Thyroid gland (tissue), 4 donors: ENCODE measurements around the gene EPB41L4A. TPM values are rescaled to one million over a fixed set of nuclear protein-coding genes. Genes with fewer than 3 reads are reported as not detected.
A peak's percentile ranks its signal among the peaks of the same experiment; 100 is the strongest.

Source experiments
- DNase-seq, 2 donors: peaks; one replicate each; pipeline ENCODE4 v3.0.0-alpha.2; 2019
- H3K27ac ChIP-seq, 3 donors: fragments of 200-600 bp; sonication (generic); 1 replicate in 2 of 3; 2 replicates in 1 of 3; pipeline ENCODE4 v1.5.1; 2016 to 2019; ENCODE audit warnings: mild to moderate bottlenecking in 1 of 3, moderate library complexity in 1 of 3
- H3K27me3 ChIP-seq: fragments of 200-600 bp; sonication (generic); one replicate; pipeline ENCODE4 v1.5.1; 2019
- H3K36me3 ChIP-seq, 2 donors: fragments of 200-600 bp; sonication (generic); one replicate each; pipeline ENCODE4 v1.5.1; 2016 to 2019
- H3K4me1 ChIP-seq, 2 donors: fragments of 200-600 bp; sonication (generic); one replicate each; pipeline ENCODE4 v1.5.1; 2017 to 2019
- H3K4me3 ChIP-seq, 3 donors: fragments of 200-600 bp; sonication (generic); replicated peaks in 1 of 3; 1 replicate in 2 of 3; 2 replicates in 1 of 3; pipeline ENCODE4 v1.5.1; 2016; ENCODE audit warnings: mild to moderate bottlenecking in 1 of 3
- H3K9me3 ChIP-seq: fragments of 200-600 bp; sonication (generic); one replicate; pipeline ENCODE4 v1.5.1; 2017
- POLR2A ChIP-seq, 2 donors: fragments of 450-650 bp; IDR thresholded peaks; one replicate each; pipeline ENCODE4 v1.6.1; 2017; ENCODE audit warnings: antibody characterized with exemption in 2 of 2, mild to moderate bottlenecking in 2 of 2, moderate library complexity in 1 of 2
- WGBS, 2 donors: methylation state at CpG; one replicate each; pipeline ENCODE4 v1.1.5; 2017; 5-methylcytosine and 5-hydroxymethylcytosine counted together
- intact Hi-C: fragments of 100-400 bp; cut with DNase I; formaldehyde crosslinking; loops from one replicate; pipeline ENCODE4 v1.15.1; 2023
- total RNA-seq, 4 donors: library from RNA; depleted of rRNA; stranded (reverse); fragments of >200 nt; gene quantifications; one replicate each; pipeline ENCODE4 v1.2.3, GENCODE V29; 2016
- TF ChIP-seq, protein P1 (sequence below), 6 experiments: fragments of 200-600 bp in 3 of 6; fragments of 450-650 bp in 3 of 6; sonication (generic) in 3 of 6; IDR thresholded peaks; one replicate each; pipeline ENCODE4 v1.5.1; 2016 to 2019; ENCODE audit warnings: antibody characterized with exemption in 6 of 6, mild to moderate bottlenecking in 2 of 6, inconsistent platforms in 1 of 6, moderate library complexity in 1 of 6

The EPB41L4A gene
- total RNA-seq, 4 donors from 2014 or later, result 31.9 to 44.2 (median 37.5) TPM

GRCh38 chr5:112165897-112166737 lies 253.0 kb downstream of the EPB41L4A start:
- TF ChIP-seq, protein P1, sequence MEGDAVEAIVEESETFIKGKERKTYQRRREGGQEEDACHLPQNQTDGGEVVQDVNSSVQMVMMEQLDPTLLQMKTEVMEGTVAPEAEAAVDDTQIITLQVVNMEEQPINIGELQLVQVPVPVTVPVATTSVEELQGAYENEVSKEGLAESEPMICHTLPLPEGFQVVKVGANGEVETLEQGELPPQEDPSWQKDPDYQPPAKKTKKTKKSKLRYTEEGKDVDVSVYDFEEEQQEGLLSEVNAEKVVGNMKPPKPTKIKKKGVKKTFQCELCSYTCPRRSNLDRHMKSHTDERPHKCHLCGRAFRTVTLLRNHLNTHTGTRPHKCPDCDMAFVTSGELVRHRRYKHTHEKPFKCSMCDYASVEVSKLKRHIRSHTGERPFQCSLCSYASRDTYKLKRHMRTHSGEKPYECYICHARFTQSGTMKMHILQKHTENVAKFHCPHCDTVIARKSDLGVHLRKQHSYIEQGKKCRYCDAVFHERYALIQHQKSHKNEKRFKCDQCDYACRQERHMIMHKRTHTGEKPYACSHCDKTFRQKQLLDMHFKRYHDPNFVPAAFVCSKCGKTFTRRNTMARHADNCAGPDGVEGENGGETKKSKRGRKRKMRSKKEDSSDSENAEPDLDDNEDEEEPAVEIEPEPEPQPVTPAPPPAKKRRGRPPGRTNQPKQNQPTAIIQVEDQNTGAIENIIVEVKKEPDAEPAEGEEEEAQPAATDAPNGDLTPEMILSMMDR (IDR thresholded peaks at IDR 0.05), result no peak
- TF ChIP-seq POLR2A (IDR thresholded peaks at IDR 0.05), result no peak
- intact Hi-C loops, result no loop called here
- Histone ChIP-seq H3K4me1 (peaks cover 11 to 14% of the 10 kb centered on the region in 2 donors), H3K36me3 (peaks cover 26 to 28% of the 10 kb centered on the region in 2 donors), H3K27me3 (no peaks in the 10 kb centered on the region), H3K27ac (no peak overlapping the region), H3K4me3 (no peak overlapping the region), H3K9me3 (no peaks in the 10 kb centered on the region)
- DNase-seq, result no peak
- WGBS, 2 donors, result 78 to 80% methylated on average over 3 of the region's 3 CpGs

GRCh38 chr5:112165399-112165798 lies 253.7 kb downstream of the EPB41L4A start:
- 72 to 79% methylated on average over 3 of the region's 3 CpGs for WGBS, 2 donors
- no peak overlapping the region for H3K27ac ChIP-seq
- H3K4me3 ChIP-seq, result no peak overlapping the region
- peaks cover 11 to 14% of the 10 kb centered on the region in 2 donors for H3K4me1 ChIP-seq
- H3K27me3 ChIP-seq, result no peaks in the 10 kb centered on the region
- no peak for TF ChIP-seq POLR2A (IDR thresholded peaks at IDR 0.05)
- TF ChIP-seq, protein P1 (IDR thresholded peaks at IDR 0.05), result no peak
- DNase-seq, result no peak
- no peaks in the 10 kb centered on the region for H3K9me3 ChIP-seq
- peaks cover 26 to 28% of the 10 kb centered on the region in 2 donors for H3K36me3 ChIP-seq
- intact Hi-C loops, result no loop called here

DNA sequence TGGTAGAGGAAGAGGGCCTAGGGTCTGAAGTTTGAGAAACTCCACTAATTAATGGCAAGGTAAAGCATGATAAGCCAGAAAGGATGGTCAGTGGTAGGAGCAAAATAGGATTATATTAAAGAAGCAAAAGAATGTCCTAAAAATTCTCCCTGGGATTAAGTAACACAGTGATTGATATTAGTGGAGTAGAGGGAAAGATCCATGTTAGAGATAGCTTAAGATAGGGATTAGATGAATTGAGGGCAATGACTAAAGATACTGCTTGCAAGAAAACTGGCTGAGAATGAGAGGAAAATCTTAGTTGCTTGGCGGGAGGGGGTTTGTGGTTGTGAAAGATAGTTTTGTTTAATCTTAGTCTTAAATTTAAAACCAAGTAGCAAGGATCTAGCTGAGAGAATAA lies 255.6 kb downstream of the EPB41L4A start:
- TF ChIP-seq POLR2A (IDR thresholded peaks at IDR 0.05), result no peak
- TF ChIP-seq, protein P1 (IDR thresholded peaks at IDR 0.05), result no peak
- H3K4me3 ChIP-seq, result no peak overlapping the region

DNA sequence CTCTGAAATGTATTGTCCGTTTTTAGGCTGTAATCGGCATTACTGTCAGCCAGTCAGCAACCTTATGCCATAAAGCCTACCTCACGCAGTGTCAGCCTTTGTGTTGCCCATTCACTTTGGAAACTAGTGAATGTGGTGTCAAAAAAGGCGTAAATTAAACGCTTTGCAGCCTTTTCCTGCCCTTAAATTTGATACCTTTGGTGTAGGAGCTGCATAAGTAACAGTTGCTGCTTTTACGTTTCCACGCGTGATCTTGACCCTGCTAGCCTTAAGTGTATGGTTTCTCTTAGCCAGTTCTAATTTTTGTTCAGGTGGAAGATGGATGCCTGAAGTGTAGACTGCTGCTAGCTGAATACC lies 257.7 kb downstream of the EPB41L4A start:
- Histone ChIP-seq H3K36me3 (peaks cover 13 to 15% of the 10 kb centered on the region in 2 donors), H3K9me3 (no peaks in the 10 kb centered on the region), H3K4me3 (peak overlapping the region; percentile 38 to 77 (median 72)), H3K27ac (peak overlapping the region in 2 of 3 donors; percentile 60 to 74), H3K27me3 (no peaks in the 10 kb centered on the region), H3K4me1 (peaks cover 11 to 14% of the 10 kb centered on the region in 2 donors)
- TF ChIP-seq, protein P1 (IDR thresholded peaks at IDR 0.05), result peak in 1 of 6 experiments; percentile 2
- no peak for TF ChIP-seq POLR2A (IDR thresholded peaks at IDR 0.05)
- 1 to 2% methylated on average over 8 of the region's 8 CpGs for WGBS, 2 donors
- no peak for DNase-seq
- intact Hi-C loops, result no loop called here

More for the DNA sequence above, 255.6 kb downstream of the EPB41L4A start:
- DNase-seq, result no peak
- 96 to 97% methylated on average over 1 of the region's 1 CpG for WGBS, 2 donors
- H3K27me3 ChIP-seq, result no peaks in the 10 kb centered on the region
- no peak overlapping the region for H3K27ac ChIP-seq
- intact Hi-C loops, result no loop called here
- peaks cover 20 to 22% of the 10 kb centered on the region in 2 donors for H3K36me3 ChIP-seq
- no peaks in the 10 kb centered on the region for H3K9me3 ChIP-seq
- H3K4me1 ChIP-seq, result peaks cover 11 to 14% of the 10 kb centered on the region in 2 donors
